Endothelial cell of umbilical vein (primary cell): Measurements from ENCODE around the gene EYS. TPM values are rescaled to one million over a fixed set of nuclear protein-coding genes. Genes with fewer than 3 reads are reported as not detected.

Source experiments
- BruUV-seq: library from RNA; stranded (reverse); fragments of 400-500 nt; replicated peaks from 2 replicates; lab custom pipeline; 2021; lab: Mats Ljungman, UMichigan
- CTCF ChIA-PET: fragments of 300-600, 350-600 bp; sonication (Branson Sonifier 250); formaldehyde crosslinking; loops from one replicate; lab custom pipeline; 2021; ENCODE audit warnings: antibody characterized with exemption, inconsistent platforms; lab: Charles Lee
- POLR2A ChIA-PET: fragments of 300-600, 350-600 bp; sonication (Branson Sonifier 250); formaldehyde crosslinking; loops from one replicate; lab custom pipeline; 2021; ENCODE audit warnings: antibody characterized with exemption, inconsistent platforms; lab: Charles Lee
- DNase-seq: peaks from one replicate; pipeline ENCODE4 v3.0.0-alpha.2; 2011; ENCODE audit warnings: low read depth, low spot score
- FAIRE-seq: peaks from 2 replicates; lab custom pipeline; 2011; peaks lifted over from hg19 to GRCh38; lab: Jason Lieb, UNC
- H2AFZ ChIP-seq: 2 replicates; pipeline ENCODE4 v1.6.0; 2012; ENCODE audit warnings: low read depth, low read length, control low read depth, inconsistent platforms
- H3K27ac ChIP-seq: 2 replicates; pipeline ENCODE4 v1.5.1; 2011; ENCODE audit warnings: low read depth, mild to moderate bottlenecking, control low read depth, low read length, moderate library complexity; ENCODE audit not compliant: insufficient read depth
- H3K27me3 ChIP-seq, 2 experiments: 2 replicates each; pipeline versions ENCODE4 v1.6.0 to v1.6.1; 2011; ENCODE audit warnings: low read length in 2 of 2, mixed read lengths in 1 of 2; ENCODE audit not compliant: control insufficient read depth in 2 of 2, insufficient read depth in 2 of 2
- H3K36me3 ChIP-seq, 2 experiments: 2 replicates in 1 of 2; 3 replicates in 1 of 2; pipeline ENCODE4 v1.5.1; 2011; ENCODE audit warnings: low read length in 2 of 2, mild to moderate bottlenecking in 1 of 2, moderate library complexity in 1 of 2; ENCODE audit not compliant: control insufficient read depth in 2 of 2, insufficient read depth in 2 of 2; ENCODE audit errors: extremely low read depth in 1 of 2
- H3K4me1 ChIP-seq: 3 replicates; pipeline ENCODE4 v1.5.1; 2011; ENCODE audit warnings: mild to moderate bottlenecking, low read length; ENCODE audit not compliant: control insufficient read depth, insufficient read depth; ENCODE audit errors: extremely low read depth
- H3K4me2 ChIP-seq: 2 replicates; pipeline ENCODE4 v1.6.1; 2011; ENCODE audit warnings: low read length, control low read depth, mixed read lengths; ENCODE audit not compliant: insufficient read depth
- H3K4me3 ChIP-seq, 3 experiments: fragments of 200-600 bp in 1 of 3; sonication (generic), shearing (Covaris generic) in 1 of 3; replicated peaks in 1 of 3; 2 replicates each; pipeline ENCODE4 v1.5.1; 2011 to 2016; ENCODE audit warnings: control low read depth in 3 of 3, low read length in 3 of 3, mild to moderate bottlenecking in 2 of 3, inconsistent platforms in 1 of 3, low read depth in 1 of 3, moderate library complexity in 1 of 3; ENCODE audit not compliant: insufficient read depth in 1 of 3
- H3K79me2 ChIP-seq: 2 replicates; pipeline ENCODE4 v1.6.0; 2012; ENCODE audit warnings: low read length, inconsistent platforms; ENCODE audit not compliant: control insufficient read depth, insufficient read depth
- H3K9ac ChIP-seq: replicated peaks from 2 replicates; pipeline ENCODE3; 2011; ENCODE audit warnings: low read length, control low read depth; ENCODE audit not compliant: insufficient read depth; ENCODE audit errors: extremely low read depth
- H3K9me1 ChIP-seq: replicated peaks from 3 replicates; pipeline ENCODE4 v1.6.0; 2011; ENCODE audit warnings: mild to moderate bottlenecking, low read length; ENCODE audit not compliant: control insufficient read depth, insufficient read depth; ENCODE audit errors: extremely low read depth
- H3K9me3 ChIP-seq: replicated peaks from 2 replicates; pipeline ENCODE4 v1.5.1; 2012; ENCODE audit warnings: low read length, inconsistent platforms; ENCODE audit not compliant: control insufficient read depth, insufficient read depth
- H4K20me1 ChIP-seq: replicated peaks from 2 replicates; pipeline ENCODE3; 2011; ENCODE audit warnings: mild to moderate bottlenecking, low read length; ENCODE audit not compliant: control insufficient read depth, insufficient read depth; ENCODE audit errors: extremely low read depth
- EZH2 ChIP-seq: IDR thresholded peaks from 2 replicates; pipeline ENCODE4 v1.6.1; 2012; ENCODE audit warnings: borderline replicate concordance, low read depth, mild to moderate bottlenecking, moderate library complexity, low read length, inconsistent platforms; ENCODE audit not compliant: severe bottlenecking
- FOS ChIP-seq: IDR thresholded peaks from 2 replicates; pipeline ENCODE4 v1.6.1; 2011; ENCODE audit warnings: mild to moderate bottlenecking, low read length, moderate library complexity, borderline replicate concordance; ENCODE audit not compliant: insufficient read depth
- GATA2 ChIP-seq: IDR thresholded peaks from 2 replicates; pipeline ENCODE4 v1.7.0; 2011; ENCODE audit warnings: low read depth, mild to moderate bottlenecking, moderate library complexity, mixed read lengths, low read length; ENCODE audit not compliant: insufficient read length, insufficient read depth
- JUN ChIP-seq: IDR thresholded peaks from 2 replicates; pipeline ENCODE4 v1.6.1; 2011; ENCODE audit warnings: borderline replicate concordance, low read depth; ENCODE audit not compliant: insufficient read length, insufficient read depth
- MAX ChIP-seq: IDR thresholded peaks from 2 replicates; pipeline ENCODE4 v1.6.1; 2011; ENCODE audit not compliant: insufficient read depth, insufficient read length
- MYC ChIP-seq: IDR thresholded peaks from one replicate; pipeline ENCODE4 v1.6.1; 2011; ENCODE audit warnings: mild to moderate bottlenecking, low read depth, low read length
- POLR2A ChIP-seq: IDR thresholded peaks from 2 replicates; pipeline ENCODE4 v1.6.1; 2012; ENCODE audit warnings: low read depth, mild to moderate bottlenecking, control low read depth, low read length
- POLR2AphosphoS5 ChIP-seq: IDR thresholded peaks from 2 replicates; pipeline ENCODE4 v1.6.1; 2012; ENCODE audit warnings: low read depth, mild to moderate bottlenecking, control low read depth, low read length, moderate library complexity; ENCODE audit not compliant: insufficient read depth
- dilution Hi-C: fragments of 300-500 bp; cut with MboI; formaldehyde crosslinking; loops from one replicate; pipeline ENCODE4 v1.15.0; 2019; ENCODE audit warnings: low sequenced_read_pairs; ENCODE audit not compliant: extremely low pct_ligation_motif_present
- intact Hi-C: fragments of 100-400 bp; cut with micrococcal nuclease; formaldehyde crosslinking; loops from one replicate; pipeline ENCODE4 v1.10.0; 2022
- polyA plus RNA-seq, 4 experiments: library from polyadenylated mRNA; depleted of rRNA in 3 of 4; stranded (reverse) in 3 of 4; unstranded in 1 of 4; fragments of >200 nt; gene quantifications; 2 replicates each; pipeline versions ENCODE4 v1.2.1 to v1.2.3, GENCODE V29; 2011 to 2012; ENCODE audit warnings: missing spikeins in 1 of 4
- total RNA-seq: library from RNA; stranded (reverse); gene quantifications from 2 replicates; pipeline ENCODE4 v1.2.3, GENCODE V29; 2021
- TF ChIP-seq, protein P1 (sequence below), 2 donors: IDR thresholded peaks; 1 replicate in 1 of 2; 2 replicates in 1 of 2; pipeline ENCODE4 v1.5.1; 2011; ENCODE audit warnings: low read length in 2 of 2, mild to moderate bottlenecking in 2 of 2, moderate library complexity in 2 of 2, control low read depth in 1 of 2, inconsistent platforms in 1 of 2, low read depth in 1 of 2; ENCODE audit not compliant: insufficient read depth in 1 of 2; ENCODE audit errors: extremely low read depth in 1 of 2

Gene EYS
- total and polyA plus RNA-seq, 2 donors (not counting 3 experiments of a cell fraction or from before 2014, with no cell fraction given), result 0.01 to 0.27 TPM

DNA sequence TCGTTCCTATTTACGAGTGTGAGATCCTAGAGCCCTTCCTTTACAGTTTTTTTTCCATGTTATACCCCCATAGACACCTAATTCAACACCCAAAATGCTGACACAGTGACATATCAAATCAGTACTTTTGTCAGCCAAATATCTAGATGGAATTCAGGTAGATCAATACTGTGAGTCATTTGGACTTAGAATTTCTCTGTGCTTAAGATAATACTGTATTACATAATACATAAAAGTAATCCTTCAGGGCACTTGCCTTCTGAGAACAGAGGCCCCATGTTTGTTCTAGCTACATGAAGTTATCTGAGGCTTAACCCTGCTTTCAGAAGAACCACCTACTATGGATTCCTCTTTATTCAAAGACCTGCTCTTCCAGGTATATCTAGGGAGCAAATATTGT, 1448.3 kb downstream of the EYS start:
- no peak overlapping the region for H3K9ac ChIP-seq
- H3K27me3 ChIP-seq, result no peaks in the 10 kb centered on the region
- DNase-seq, result no peak
- no peak overlapping the region for H3K4me2 ChIP-seq
- H3K4me1 ChIP-seq, result peaks cover 7% of the 10 kb centered on the region
- POLR2A ChIA-PET, result no interaction called here
- H3K9me1 ChIP-seq, result no peaks in the 10 kb centered on the region
- H3K4me3 ChIP-seq, result no peak overlapping the region
- no peaks in the 10 kb centered on the region for H3K36me3 ChIP-seq
- CTCF ChIA-PET, result no interaction called here
- no peaks in the 10 kb centered on the region for H3K9me3 ChIP-seq
- dilution Hi-C loops, result no loop called here
- H4K20me1 ChIP-seq, result no peaks in the 10 kb centered on the region
- H3K27ac ChIP-seq, result no peak overlapping the region
- BruUV-seq, result no TSS peak
- no peak for FAIRE-seq
- TF ChIP-seq JUN (no peak), POLR2A (no peak), EZH2 (no peak), MYC (no peak), GATA2 (no peak), MAX (no peak), FOS (no peak), POLR2AphosphoS5 (no peak)
- TF ChIP-seq, protein P1, sequence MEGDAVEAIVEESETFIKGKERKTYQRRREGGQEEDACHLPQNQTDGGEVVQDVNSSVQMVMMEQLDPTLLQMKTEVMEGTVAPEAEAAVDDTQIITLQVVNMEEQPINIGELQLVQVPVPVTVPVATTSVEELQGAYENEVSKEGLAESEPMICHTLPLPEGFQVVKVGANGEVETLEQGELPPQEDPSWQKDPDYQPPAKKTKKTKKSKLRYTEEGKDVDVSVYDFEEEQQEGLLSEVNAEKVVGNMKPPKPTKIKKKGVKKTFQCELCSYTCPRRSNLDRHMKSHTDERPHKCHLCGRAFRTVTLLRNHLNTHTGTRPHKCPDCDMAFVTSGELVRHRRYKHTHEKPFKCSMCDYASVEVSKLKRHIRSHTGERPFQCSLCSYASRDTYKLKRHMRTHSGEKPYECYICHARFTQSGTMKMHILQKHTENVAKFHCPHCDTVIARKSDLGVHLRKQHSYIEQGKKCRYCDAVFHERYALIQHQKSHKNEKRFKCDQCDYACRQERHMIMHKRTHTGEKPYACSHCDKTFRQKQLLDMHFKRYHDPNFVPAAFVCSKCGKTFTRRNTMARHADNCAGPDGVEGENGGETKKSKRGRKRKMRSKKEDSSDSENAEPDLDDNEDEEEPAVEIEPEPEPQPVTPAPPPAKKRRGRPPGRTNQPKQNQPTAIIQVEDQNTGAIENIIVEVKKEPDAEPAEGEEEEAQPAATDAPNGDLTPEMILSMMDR (IDR thresholded peaks at IDR 0.05; ENCODE audit: extremely low read depth in 1 of 2, insufficient read depth in 1 of 2, low read depth in 1 of 2, low read length in 2 of 2), result no peak
- intact Hi-C loops, result no loop called here
- no peak overlapping the region for H2AFZ ChIP-seq
- no peaks in the 10 kb centered on the region for H3K79me2 ChIP-seq
